ENCODE measurements around the gene OR5F1. TPM values are rescaled to one million over a fixed set of nuclear protein-coding genes. Genes with fewer than 3 reads are reported as not detected.

Gene OR5F1
- total RNA-seq: not detected in 2 replicates

DNA sequence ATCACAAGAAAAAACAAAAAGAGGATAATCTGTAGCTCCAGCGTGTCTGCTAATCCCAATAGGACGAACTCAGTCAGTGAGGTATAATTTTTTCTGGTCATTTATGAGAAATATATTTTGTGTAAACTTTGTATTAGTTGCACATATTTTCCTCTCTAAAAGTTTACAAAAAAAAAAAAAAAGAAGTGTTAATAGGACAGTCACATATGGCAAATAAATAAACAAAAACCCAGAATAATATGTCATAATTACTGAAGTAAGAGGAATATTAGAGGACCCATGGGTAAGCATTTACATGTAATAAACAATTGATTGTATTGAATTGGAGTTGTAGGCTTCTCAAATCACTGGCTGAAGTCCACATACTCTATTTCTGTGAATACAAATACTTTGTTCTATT lies at the start of gene OR5F1:
OR5F1 (minus strand) TSS at position 101 of the 400 bp plus-strand sequence; CDS start at position 101, 0 bp downstream.

DNA sequence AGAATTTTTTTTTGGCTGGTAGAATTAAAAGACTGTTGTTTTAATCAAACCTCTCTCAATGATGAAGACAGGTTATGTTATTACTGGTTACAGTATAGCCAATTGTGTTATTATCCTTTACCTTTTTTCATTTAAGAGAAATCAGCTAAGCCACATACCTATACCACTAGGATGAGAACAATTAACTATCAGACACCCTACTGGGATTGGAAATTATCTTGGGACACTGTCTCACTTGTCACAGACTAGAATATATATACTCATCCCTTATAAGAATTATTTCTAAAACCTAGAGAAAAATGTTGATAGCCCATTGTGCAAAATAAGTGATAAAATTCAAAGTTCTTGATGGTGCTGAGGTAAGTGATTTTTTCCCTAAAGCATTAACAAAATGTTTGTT lies 32.9 kb upstream of the OR5F1 start, which contains the start of gene OR5AS1:
OR5AS1 (plus strand) TSS at position 301 of the 400 bp plus-strand sequence. CDS start 2,765 bp downstream, outside the sequence.

DNA sequence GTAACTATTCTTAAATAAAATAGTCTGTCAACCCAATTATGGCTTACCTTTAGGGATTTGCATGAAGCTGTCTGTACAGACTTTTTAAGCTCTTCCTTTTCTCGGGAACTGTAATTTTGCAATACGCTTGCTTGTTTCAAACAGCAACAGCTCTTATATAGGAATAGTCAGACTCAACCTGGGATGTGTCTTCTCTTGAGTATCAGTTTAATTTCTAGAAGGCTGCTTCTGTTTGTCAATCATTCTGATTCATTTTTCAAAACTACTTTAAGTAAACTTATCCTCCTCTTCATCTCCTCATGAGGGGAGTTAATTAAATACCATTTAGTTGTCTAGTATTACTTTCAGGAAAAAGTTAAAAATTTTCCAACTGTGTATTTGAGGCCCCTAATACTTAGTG lies 24.6 kb downstream of the OR5F1 start, which contains the start of gene OR10AG1:
OR10AG1 (minus strand) TSS at position 101 of the 400 bp plus-strand sequence; CDS start at position 63, 38 bp downstream.

Other genes starting within 250 kb of the OR5F1 start
- gene OR5D13, start 221.2 kb downstream of the OR5F1 start, total RNA-seq: not detected in 2 replicates
- gene OR5D14, start 199.1 kb downstream of the OR5F1 start, total RNA-seq: not detected in 2 replicates
- not detected in 2 replicates for gene OR5L1, start 183.3 kb downstream of the OR5F1 start, total RNA-seq
- gene OR5D18, start 175.0 kb downstream of the OR5F1 start, total RNA-seq: not detected in 2 replicates
- not detected in 2 replicates for gene OR5L2, start 167.4 kb downstream of the OR5F1 start, total RNA-seq
- not detected in 2 replicates for gene OR5D16, start 155.9 kb downstream of the OR5F1 start, total RNA-seq
- gene TRIM51, start 111.3 kb downstream of the OR5F1 start, total RNA-seq: not detected in 2 replicates
- gene OR5W2, start 80.0 kb downstream of the OR5F1 start, total RNA-seq: not detected in 2 replicates
- gene OR5I1, start 58.2 kb downstream of the OR5F1 start, total RNA-seq: not detected in 2 replicates
- not detected in 2 replicates for gene OR10AG1, start 24.7 kb downstream of the OR5F1 start, total RNA-seq
- gene OR5AS1, start 33.0 kb upstream of the OR5F1 start, total RNA-seq: not detected in 2 replicates
- not detected in 2 replicates for gene OR8I2, start 98.7 kb upstream of the OR5F1 start, total RNA-seq
- gene OR8H2, start 109.1 kb upstream of the OR5F1 start, total RNA-seq: not detected in 2 replicates
- gene OR8H3, start 127.7 kb upstream of the OR5F1 start, total RNA-seq: not detected in 2 replicates
- gene OR8J3, start 145.6 kb upstream of the OR5F1 start, total RNA-seq: not detected in 2 replicates
- not detected in 2 replicates for gene OR8K5, start 165.7 kb upstream of the OR5F1 start, total RNA-seq
- not detected in 2 replicates for gene OR5J2, start 182.0 kb upstream of the OR5F1 start, total RNA-seq
- not detected in 2 replicates for gene OR5T2, start 239.6 kb upstream of the OR5F1 start, total RNA-seq